Aorta (tissue), 5 donors: ENCODE data around the gene TRMT2A. TPM values are rescaled to one million over a fixed set of nuclear protein-coding genes. Genes with fewer than 3 reads are reported as not detected.

Experiments used
- ATAC-seq: fragments of 200-7000 bp; cut with Tn5 transposase; one replicate; pipeline ENCODE4 v1.9.1; 2022; ENCODE audit warnings: moderate library complexity; ENCODE audit not compliant: low FRiP score
- DNase-seq, 2 donors: peaks; one replicate each; pipeline ENCODE4 v3.0.0-alpha.2; 2020
- H3K27ac ChIP-seq, 2 donors: one replicate each; pipeline ENCODE4 v1.5.1; 2013; ENCODE audit warnings: low read length in 2 of 2, mild to moderate bottlenecking in 2 of 2, moderate library complexity in 2 of 2, control low read depth in 1 of 2, inconsistent platforms in 1 of 2, low read depth in 1 of 2
- H3K27me3 ChIP-seq, 2 donors: one replicate each; pipeline ENCODE4 v1.6.1; 2013; ENCODE audit warnings: control low read depth in 1 of 2, low read length in 1 of 2, mild to moderate bottlenecking in 1 of 2, moderate library complexity in 1 of 2; ENCODE audit not compliant: insufficient read depth in 2 of 2, control insufficient read depth in 1 of 2
- H3K36me3 ChIP-seq, 2 donors: one replicate each; pipeline ENCODE4 v1.6.1; 2013; ENCODE audit warnings: control low read depth in 1 of 2, low read length in 1 of 2, mild to moderate bottlenecking in 1 of 2; ENCODE audit not compliant: insufficient read depth in 2 of 2, control insufficient read depth in 1 of 2
- H3K4me1 ChIP-seq, 2 donors: one replicate each; pipeline ENCODE4 v1.6.1; 2013; ENCODE audit warnings: low read length in 2 of 2, control low read depth in 1 of 2, mild to moderate bottlenecking in 1 of 2, moderate library complexity in 1 of 2; ENCODE audit not compliant: insufficient read depth in 2 of 2, control insufficient read depth in 1 of 2
- H3K4me3 ChIP-seq, 2 donors: one replicate each; pipeline ENCODE4 v1.5.1; 2013; ENCODE audit warnings: low read length in 2 of 2, control low read depth in 1 of 2, mild to moderate bottlenecking in 1 of 2
- H3K9me3 ChIP-seq: one replicate; pipeline ENCODE4 v1.6.1; 2013; ENCODE audit warnings: mild to moderate bottlenecking, low read length; ENCODE audit not compliant: control insufficient read depth
- WGBS, 2 donors: extraction: QIAGEN DNeasy Blood & Tissue Kit; methylation state at CpG; one replicate each; pipeline ENCODE4 v1.1.7; 2013; 5-methylcytosine and 5-hydroxymethylcytosine counted together
- intact Hi-C, 2 donors: fragments of 100-400 bp; cut with DNase I; formaldehyde crosslinking; loops; one replicate each; pipeline versions ENCODE4 v1.14.2 to v1.15.0; 2022
- polyA plus RNA-seq, 2 donors: library from polyadenylated mRNA; stranded (reverse); fragments of 200-250 nt; gene quantifications; one replicate each; pipeline ENCODE4 v1.2.3, GENCODE V29; 2013
- total RNA-seq, 2 donors: library from RNA; stranded (reverse); fragmentation: NEBNext Ultra II Directional; extraction: Animal tissue kit (Norgen Biotek cat#: 25700); gene quantifications; one replicate each; pipeline ENCODE4 v1.2.1, GENCODE V29; 2021
- donor health status: healthy with polysubstance abuse.
- donor health status: Bipolar disorder and iron deficiency.
- donor health status: DM: no; HTN: no; CAD: no.
- donor health status: DM: no; HTN: no; CAD: no.
- donor health status: DM: yes; HTN: yes; CAD: no.

The TRMT2A gene
- total and polyA plus RNA-seq, 4 donors = 15.9 to 152 (median 46.2) TPM

GRCh38 chr22:20087319-20088262 is 29.4 kb downstream of the TRMT2A start:
- Histone ChIP-seq H3K9me3 (no peaks in the 10 kb centered on the region), H3K4me3 (no peak overlapping the region), H3K4me1 (no peaks in the 10 kb centered on the region), H3K27me3 (no peaks in the 10 kb centered on the region), H3K36me3 (peaks cover 2 to 7% of the 10 kb centered on the region in 2 donors), H3K27ac (no peak overlapping the region)
- DNase-seq = peak; percentile 31 to 69
- intact Hi-C loops = loop anchor here in 1 of 2 donors (10.0 kb wide), 1 partner anchor 113 kb away; no protein-coding TSS in a partner anchor
- WGBS, 2 donors = 86 to 88% methylated on average over 14 of the region's 14 CpGs
- ATAC-seq = no peak

- peaks cover 2 to 7% of the 10 kb centered on the region in 2 donors for H3K36me3 ChIP-seq
- intact Hi-C loops = loop anchor here in 1 of 2 donors (10.0 kb wide), 1 partner anchor 112 kb away; no protein-coding TSS in a partner anchor
Measured at GRCh38 chr22:20086763-20087162, 30.3 kb downstream of the TRMT2A start.

GRCh38 chr22:20086101-20086599 is 30.9 kb downstream of the TRMT2A start:
- Histone ChIP-seq H3K36me3 (peaks cover 2 to 7% of the 10 kb centered on the region in 2 donors), H3K9me3 (no peaks in the 10 kb centered on the region), H3K27ac (no peak overlapping the region), H3K4me1 (no peaks in the 10 kb centered on the region), H3K27me3 (no peaks in the 10 kb centered on the region), H3K4me3 (no peak overlapping the region)
- 91 to 92% methylated on average over 24 of the region's 24 CpGs for WGBS, 2 donors
- intact Hi-C loops = loop anchor here in 1 of 2 donors (10.0 kb wide), 1 partner anchor 111 kb away; no protein-coding TSS in a partner anchor
- ATAC-seq = no peak
- peak; percentile 24 to 44 for DNase-seq

More at GRCh38 chr22:20086763-20087162, 30.3 kb downstream of the TRMT2A start:
- no peak overlapping the region for H3K4me3 ChIP-seq
- no peak overlapping the region for H3K27ac ChIP-seq
- H3K4me1 ChIP-seq = no peaks in the 10 kb centered on the region
- no peak for ATAC-seq
- H3K9me3 ChIP-seq = no peaks in the 10 kb centered on the region
- DNase-seq = peak; percentile 6 to 28
- 96 to 98% methylated on average over 5 of the region's 5 CpGs for WGBS, 2 donors
- no peaks in the 10 kb centered on the region for H3K27me3 ChIP-seq

GRCh38 chr22:20085651-20086050 is 31.4 kb downstream of the TRMT2A start:
- peak in 1 of 2 donors; percentile 65 for DNase-seq
- intact Hi-C loops = loop anchor here in 1 of 2 donors (10.0 kb wide), 1 partner anchor 111 kb away; no protein-coding TSS in a partner anchor
- H3K9me3 ChIP-seq = no peaks in the 10 kb centered on the region
- no peaks in the 10 kb centered on the region for H3K4me1 ChIP-seq
- WGBS, 2 donors = 92 to 94% methylated on average over 20 of the region's 20 CpGs
- no peak overlapping the region for H3K27ac ChIP-seq
- no peak overlapping the region for H3K4me3 ChIP-seq
- peaks cover 2 to 5% of the 10 kb centered on the region in 2 donors for H3K36me3 ChIP-seq
- no peaks in the 10 kb centered on the region for H3K27me3 ChIP-seq
- no peak for ATAC-seq

GRCh38 chr22:20084547-20085413 is 32.2 kb downstream of the TRMT2A start:
- Histone ChIP-seq H3K27ac (no peak overlapping the region), H3K27me3 (no peaks in the 10 kb centered on the region), H3K4me1 (no peaks in the 10 kb centered on the region), H3K4me3 (no peak overlapping the region), H3K9me3 (no peaks in the 10 kb centered on the region), H3K36me3 (peaks cover 2 to 3% of the 10 kb centered on the region in 2 donors)
- 62 to 65% methylated on average over 23 of the region's 23 CpGs for WGBS, 2 donors
- no peak for ATAC-seq
- intact Hi-C loops = loop anchor here (5.0 to 10.0 kb wide), 2 partner anchors 33 to 110 kb away; partner anchors contain the start of genes RANBP1 (in 1 of the 2) and TRMT2A (in 1 of the 2)
- peak; percentile 43 to 67 for DNase-seq

GRCh38 chr22:20083891-20084546 is 33.0 kb downstream of the TRMT2A start:
- intact Hi-C loops = loop anchor here (5.0 to 10.0 kb wide), 2 partner anchors 33 to 109 kb away; partner anchors contain the start of genes RANBP1 (in 1 of the 2) and TRMT2A (in 1 of the 2)
- ATAC-seq (no peak), DNase-seq (peak in 1 of 2 donors; percentile 11)
- Histone ChIP-seq H3K36me3 (peaks cover 2 to 3% of the 10 kb centered on the region in 2 donors), H3K9me3 (no peaks in the 10 kb centered on the region), H3K27ac (no peak overlapping the region), H3K27me3 (no peaks in the 10 kb centered on the region), H3K4me3 (no peak overlapping the region), H3K4me1 (no peaks in the 10 kb centered on the region)
- 72 to 74% methylated on average over 10 of the region's 10 CpGs for WGBS, 2 donors

GRCh38 chr22:20083157-20083890 is 33.7 kb downstream of the TRMT2A start:
- intact Hi-C loops = loop anchor here (5.0 to 10.0 kb wide), 2 partner anchors 34 to 109 kb away; partner anchors contain the start of genes RANBP1 (in 1 of the 2) and TRMT2A (in 1 of the 2)

More at GRCh38 chr22:20083157-20083890, 33.7 kb downstream of the TRMT2A start:
- H3K9me3 ChIP-seq = no peaks in the 10 kb centered on the region
- no peak for ATAC-seq
- no peaks in the 10 kb centered on the region for H3K4me1 ChIP-seq
- peaks cover 2% of the 10 kb centered on the region in 2 donors for H3K36me3 ChIP-seq
- DNase-seq = peak in 1 of 2 donors; percentile 36
- H3K27me3 ChIP-seq = no peaks in the 10 kb centered on the region
- WGBS, 2 donors = 70 to 73% methylated on average over 10 of the region's 10 CpGs
- no peak overlapping the region for H3K4me3 ChIP-seq
- H3K27ac ChIP-seq = no peak overlapping the region
